Stimulated activated CD4-positive, alpha-beta T cell treated with anti-CD3 and anti-CD28 coated beads, Interleukin-4, amount 100 ng/mL, for 1 hour (primary cell): Measurements from ENCODE around the gene FH.

ENCODE experiments used
- DNase-seq: peaks from one replicate; pipeline ENCODE4 v3.0.0-alpha.2; 2020

FH gene

GRCh38 chr1:241519308-241520079 is at the start of gene FH:
FH (minus strand) TSS chr1:241519755; CDS start chr1:241519722, 33 bp downstream.
- peak; percentile 93 for DNase-seq

- no peak for DNase-seq
These were observed 41.3 kb upstream of the FH start for GRCh38 chr1:241560849-241561187.

- no peak for DNase-seq
These were observed 40.7 kb upstream of the FH start for GRCh38 chr1:241560146-241560848.

- no peak for DNase-seq
These were observed 38.1 kb upstream of the FH start for GRCh38 chr1:241557551-241558193.

GRCh38 chr1:241557031-241557430 is 37.5 kb upstream of the FH start:
- DNase-seq, result no peak

GRCh38 chr1:241555526-241555925 is 36.0 kb upstream of the FH start:
- DNase-seq, result no peak

GRCh38 chr1:241553886-241554592 is 34.5 kb upstream of the FH start:
- no peak for DNase-seq

GRCh38 chr1:241551759-241552638 is 32.4 kb upstream of the FH start:
- peak; percentile 55 for DNase-seq

- no peak for DNase-seq
These were observed 30.8 kb upstream of the FH start for GRCh38 chr1:241550318-241550717.

- no peak for DNase-seq
These were observed 28.5 kb upstream of the FH start for GRCh38 chr1:241548008-241548407.

- no peak for DNase-seq
These were observed 22.8 kb upstream of the FH start for GRCh38 chr1:241542199-241542907.

- DNase-seq, result no peak
These were observed 17.4 kb upstream of the FH start for GRCh38 chr1:241536969-241537368.

GRCh38 chr1:241536304-241536703 is 16.7 kb upstream of the FH start:
- no peak for DNase-seq

GRCh38 chr1:241533326-241534115 is 14.0 kb upstream of the FH start:
- no peak for DNase-seq

GRCh38 chr1:241532864-241533263 is 13.3 kb upstream of the FH start:
- DNase-seq, result no peak

GRCh38 chr1:241532162-241532531 is 12.6 kb upstream of the FH start, which contains the start of gene KMO:
KMO (plus strand) TSS chr1:241532378; CDS start chr1:241532445, 67 bp downstream.
- no peak for DNase-seq

- no peak for DNase-seq
These were observed 11.9 kb upstream of the FH start for GRCh38 chr1:241531195-241532161.

GRCh38 chr1:241527146-241527545 is 7.6 kb upstream of the FH start:
- DNase-seq, result no peak

- no peak for DNase-seq
These were observed 5.5 kb upstream of the FH start for GRCh38 chr1:241525026-241525425.

GRCh38 chr1:241521718-241522117 is 2.2 kb upstream of the FH start:
- no peak for DNase-seq
